GM18909 (cell line): ENCODE measurements around the gene ZNF488.

Experiments used
- ATAC-seq: cut with Tn5 transposase; IDR thresholded peaks from one replicate; pipeline ENCODE4 v1.9.1; 2021; ENCODE audit warnings: mild to moderate bottlenecking; ENCODE audit not compliant: unreplicated experiment, poor library complexity

The ZNF488 gene

DNA sequence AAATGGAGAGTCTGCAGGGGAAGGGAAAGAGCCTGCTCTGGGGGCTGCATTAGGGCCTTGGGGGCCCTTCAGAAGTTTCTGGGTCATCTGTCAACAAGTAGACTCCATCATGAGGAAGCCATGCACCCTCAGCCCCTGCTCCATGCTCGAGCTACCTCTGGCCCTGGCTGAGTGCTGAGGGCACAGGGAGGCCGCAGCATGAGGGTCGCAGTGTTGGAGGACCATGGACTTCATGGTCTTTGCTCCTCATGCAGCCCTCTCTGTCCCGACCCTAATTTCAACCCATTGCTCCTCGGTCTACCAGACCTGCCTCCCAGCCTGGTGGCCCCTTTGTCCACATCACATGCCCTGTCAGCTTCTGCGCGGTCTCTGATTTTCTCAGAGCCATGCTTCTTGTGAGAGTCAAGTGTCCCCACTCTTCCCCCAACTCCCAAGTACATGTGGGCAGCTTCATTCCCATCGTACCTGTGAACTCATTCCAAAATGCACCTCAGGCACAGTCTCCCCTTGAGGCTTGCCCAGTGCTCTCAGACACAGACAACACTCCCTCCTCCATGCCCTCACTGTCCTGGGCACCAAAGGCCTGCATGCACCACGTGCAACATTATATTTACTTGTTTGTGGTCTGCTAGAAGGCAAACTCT lies 14.7 kb downstream of the ZNF488 start:
- no peak for ATAC-seq

DNA sequence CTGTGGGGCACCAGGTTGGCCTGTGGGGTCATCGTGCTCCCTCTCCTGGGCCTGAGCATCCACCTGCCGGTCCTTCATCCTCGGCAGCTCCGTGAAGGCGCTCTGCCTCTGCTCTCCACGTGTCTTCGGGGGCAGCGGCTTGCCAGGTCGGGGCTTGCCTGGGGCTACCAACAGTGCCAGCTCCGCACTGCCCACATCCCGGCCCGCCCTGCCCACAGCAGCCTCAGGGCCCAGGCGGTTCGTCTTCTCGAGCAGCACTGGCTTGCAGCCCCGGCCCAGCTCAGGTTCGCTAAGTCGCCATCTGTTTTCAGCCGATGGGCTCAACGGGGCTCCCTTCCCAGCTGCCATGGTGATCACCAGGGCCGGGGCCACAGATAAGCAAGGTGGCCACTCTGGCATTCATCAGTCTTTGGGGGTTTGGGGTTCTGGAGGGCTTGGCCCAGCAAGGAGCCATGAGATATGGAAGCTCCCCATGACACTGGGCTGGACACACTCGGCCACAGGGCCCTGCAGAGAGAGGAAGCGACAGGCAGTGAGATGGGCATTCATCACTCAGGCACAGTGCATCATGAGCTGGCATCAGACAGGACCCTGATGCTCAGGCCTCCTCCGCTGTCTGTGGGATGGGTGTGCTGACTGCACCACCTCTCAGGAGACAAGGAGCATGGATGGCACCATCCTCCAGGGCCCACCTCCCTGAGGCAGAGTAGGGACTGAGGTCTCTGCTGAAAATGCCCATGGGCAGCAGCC lies 15.5 kb downstream of the ZNF488 start:
- ATAC-seq, result no peak

DNA sequence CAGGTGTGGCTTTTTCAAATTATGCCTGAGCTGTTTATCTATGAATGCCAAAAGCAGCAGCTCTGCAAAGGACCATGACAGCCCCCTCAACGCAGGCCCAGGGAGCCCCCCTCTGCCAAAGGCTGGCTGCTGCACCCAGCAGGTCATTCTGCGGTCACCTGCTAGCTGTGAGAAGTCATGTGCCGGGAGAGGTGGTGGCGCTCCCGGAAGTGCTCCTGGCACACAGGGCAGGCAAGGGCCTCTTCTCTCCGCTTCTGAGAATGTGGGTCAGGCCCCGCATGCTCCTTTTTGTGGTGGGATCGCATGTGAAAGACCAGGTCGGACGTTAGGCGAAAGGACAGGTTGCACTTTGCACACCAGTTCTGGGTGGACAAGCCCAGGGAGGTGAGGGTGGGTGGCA lies 16.4 kb downstream of the ZNF488 start:
- ATAC-seq, result no peak

DNA sequence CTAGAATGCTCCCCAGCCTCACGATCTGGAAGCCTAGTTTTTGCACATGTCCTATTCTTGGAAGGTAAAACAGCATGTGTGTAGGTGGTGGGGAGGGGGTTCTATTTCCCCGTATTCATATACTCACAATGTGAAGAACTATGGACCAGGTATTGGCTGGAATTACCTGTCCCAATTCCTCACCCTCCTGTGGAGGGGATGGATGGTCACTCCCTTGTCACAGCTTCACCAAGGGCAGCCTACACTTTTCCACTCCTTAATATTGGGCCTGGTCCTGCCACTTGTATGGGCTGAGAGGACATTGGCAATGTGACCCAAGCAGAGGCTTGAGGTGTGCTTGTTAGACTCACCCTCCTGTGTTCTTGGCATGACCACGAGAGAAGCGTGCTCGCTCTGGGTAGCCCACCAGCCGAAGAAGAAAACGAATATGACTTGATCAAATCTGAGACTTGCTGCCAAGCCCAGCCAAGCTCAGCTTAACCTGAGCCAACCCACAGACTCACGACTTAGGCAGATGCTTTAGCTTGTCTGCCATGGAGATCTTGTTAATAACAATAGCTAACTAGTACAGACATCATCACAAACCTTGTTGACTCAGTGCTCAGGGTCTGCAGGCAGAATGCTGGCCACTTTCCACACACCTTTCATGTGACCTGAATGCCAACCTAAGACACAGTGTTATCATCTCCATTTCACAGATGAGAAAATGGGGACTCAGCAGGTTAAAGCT lies 17.2 kb downstream of the ZNF488 start:
- no peak for ATAC-seq

GRCh38 chr10:47366181-47366631 lies 17.9 kb downstream of the ZNF488 start:
- ATAC-seq, result no peak

DNA sequence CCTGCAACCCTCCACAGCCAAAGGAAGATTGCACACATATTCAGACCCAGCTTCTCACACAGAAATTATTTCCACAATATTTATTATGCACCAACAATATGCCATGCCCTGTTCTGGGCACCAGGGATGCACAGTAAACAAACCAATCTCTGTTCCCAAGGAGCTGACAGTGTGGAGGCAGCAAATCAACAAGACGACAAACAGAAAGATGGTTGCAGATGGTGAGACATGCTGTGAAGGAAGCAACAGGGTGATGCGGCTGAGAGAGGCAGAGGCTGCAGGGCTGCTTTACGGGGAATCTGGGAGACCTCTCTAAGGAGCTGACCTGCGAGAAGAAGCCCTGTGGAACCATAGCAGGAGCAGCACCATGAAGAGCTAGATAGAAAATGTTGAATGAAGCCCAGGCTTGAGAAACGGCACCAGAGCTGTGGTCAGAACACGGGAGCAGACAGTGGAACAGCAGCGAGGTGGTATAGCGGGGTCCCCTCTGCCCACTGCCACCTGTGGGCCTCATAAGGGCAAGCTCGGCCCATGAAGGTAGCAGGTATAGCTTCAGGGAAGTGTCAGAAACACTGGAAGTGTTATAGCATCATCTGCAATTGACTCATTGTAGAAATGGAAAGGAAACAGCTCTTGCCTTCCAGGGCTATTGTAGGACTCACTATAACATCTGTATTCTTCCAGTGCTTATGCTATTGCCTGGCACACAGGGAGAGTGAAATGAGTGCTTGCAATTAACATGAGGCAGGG lies 18.5 kb downstream of the ZNF488 start:
- no peak for ATAC-seq

GRCh38 chr10:47364911-47365310 lies 19.2 kb downstream of the ZNF488 start:
- ATAC-seq, result no peak

- ATAC-seq, result no peak
Observed at GRCh38 chr10:47364366-47364765, 19.7 kb downstream of the ZNF488 start.

- ATAC-seq, result no peak
Observed at GRCh38 chr10:47363781-47364180, 20.3 kb downstream of the ZNF488 start.

DNA sequence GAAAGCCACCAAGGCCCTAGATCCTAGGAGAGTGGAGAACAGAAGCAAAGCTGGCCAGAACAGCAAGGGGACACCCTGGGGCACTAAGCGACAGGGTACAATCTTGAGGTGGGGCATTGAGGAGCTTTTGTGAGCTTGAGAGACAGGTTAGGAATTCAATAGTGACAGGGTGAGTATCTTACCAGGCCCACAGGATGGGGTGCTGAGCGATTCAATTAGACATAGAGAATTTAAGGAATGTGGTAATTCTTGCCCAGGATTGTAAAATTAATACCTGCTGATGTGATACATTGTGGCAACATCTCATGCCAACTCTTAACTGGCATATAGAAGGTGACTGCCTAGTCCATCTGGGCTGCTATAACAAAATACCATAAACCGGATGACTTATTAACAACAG lies 21.9 kb downstream of the ZNF488 start:
- no peak for ATAC-seq

DNA sequence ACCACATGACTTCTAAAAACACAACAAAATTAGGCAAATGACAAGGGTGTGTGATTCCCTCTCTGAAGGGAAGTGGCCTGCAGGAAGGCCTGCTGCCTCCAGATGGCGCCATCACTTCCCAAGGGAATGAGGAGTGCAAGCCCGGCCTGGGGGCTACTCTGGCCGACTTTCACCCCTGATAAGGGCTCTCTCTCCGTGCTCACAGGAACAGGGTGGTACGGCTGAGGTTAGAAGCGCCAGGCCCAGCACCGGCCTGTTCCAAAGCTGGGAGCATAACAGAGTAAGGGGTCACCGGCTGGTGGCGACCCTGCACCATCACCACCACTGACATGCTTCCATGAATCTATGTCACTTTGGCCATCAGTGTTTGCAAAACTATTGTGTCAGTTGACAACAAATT lies 22.8 kb downstream of the ZNF488 start:
- ATAC-seq, result no peak

DNA sequence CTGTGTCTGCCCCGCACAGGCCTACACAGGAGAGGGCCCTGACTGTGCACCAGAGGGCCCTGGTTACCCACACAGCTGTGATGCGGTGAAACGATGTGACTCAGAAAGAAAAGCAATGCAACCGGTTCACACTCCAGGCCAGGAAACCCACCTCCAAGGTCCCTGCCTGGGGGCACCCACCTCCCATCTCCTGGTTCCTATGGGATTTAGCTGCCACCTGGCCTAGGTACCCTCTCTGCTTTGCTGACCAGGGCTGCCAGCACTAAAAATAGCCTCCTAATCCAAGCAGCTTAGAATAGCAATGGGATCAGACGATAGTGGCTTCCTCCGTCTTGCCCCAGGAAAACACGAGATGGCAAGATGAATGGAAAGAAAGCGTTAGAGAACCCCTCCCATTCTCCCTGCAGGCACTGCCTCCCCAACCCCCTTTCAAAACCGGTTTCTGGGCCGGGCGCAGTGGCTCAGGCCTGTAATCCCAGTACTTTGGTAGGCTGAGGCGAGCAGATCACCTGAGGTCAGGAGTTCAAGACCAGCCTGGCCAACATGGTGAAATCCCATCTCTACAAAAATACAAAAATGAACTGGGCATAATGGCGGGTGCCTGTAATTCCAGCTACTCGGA lies 23.6 kb downstream of the ZNF488 start:
- ATAC-seq, result no peak

DNA sequence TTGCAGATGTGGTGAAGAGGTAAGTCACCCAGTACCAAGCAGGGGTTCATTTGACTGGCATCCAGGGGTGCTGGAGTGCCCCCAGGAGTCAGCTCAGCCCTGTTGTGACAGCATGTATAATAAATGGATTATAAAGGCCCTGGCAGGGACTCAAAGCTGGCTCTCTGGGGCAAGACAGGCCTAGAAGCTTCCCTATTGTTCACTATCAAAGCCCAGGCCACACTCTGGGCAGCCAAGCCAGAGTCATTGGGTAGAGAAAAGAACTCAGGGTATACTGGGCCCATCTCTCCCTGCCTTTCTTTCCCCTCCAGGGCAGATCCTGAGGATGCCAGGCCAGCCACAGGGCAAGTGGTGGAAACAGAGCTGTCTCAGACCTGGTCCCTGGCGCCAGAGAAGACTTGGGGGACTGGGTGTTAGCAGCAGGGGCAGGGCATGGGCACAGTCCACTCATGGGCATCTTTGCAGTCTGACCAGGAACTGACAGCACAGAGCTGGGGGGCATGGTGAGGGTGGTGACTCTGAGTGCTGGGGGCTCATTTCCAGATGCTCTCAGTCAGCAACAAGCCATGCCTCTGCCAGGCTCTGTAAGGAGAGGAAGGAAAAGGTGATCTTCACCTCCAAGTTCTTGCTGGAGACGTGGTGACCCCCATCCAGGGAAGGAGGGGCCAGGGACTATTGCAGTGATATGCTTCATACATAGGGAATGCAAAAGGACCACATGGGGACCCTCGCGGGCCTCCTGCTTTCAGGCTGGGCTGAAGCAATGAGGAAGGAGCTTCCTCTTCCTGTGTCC lies 24.3 kb downstream of the ZNF488 start:
- no peak for ATAC-seq

DNA sequence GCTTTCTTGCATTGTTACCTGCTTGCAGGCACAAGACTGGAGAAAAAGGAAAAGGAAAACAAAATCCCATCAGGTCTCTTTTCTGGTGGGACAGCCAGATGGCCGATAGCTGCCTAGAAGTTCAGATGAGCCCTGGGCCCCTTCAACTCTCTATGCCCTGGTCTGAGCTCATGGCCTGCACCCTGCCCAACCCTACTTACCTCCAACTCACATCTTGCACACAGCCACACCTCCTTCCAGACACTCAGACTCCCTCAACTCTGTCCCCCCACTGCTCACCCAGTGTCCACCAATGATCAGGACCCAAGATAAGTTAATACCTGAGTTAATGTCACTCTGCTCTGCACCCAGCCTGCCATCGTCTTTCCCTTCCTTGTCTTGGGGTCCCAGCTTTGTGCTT lies 25.0 kb downstream of the ZNF488 start:
- no peak for ATAC-seq

- no peak for ATAC-seq
Observed at GRCh38 chr10:47358457-47358856, 25.6 kb downstream of the ZNF488 start.

DNA sequence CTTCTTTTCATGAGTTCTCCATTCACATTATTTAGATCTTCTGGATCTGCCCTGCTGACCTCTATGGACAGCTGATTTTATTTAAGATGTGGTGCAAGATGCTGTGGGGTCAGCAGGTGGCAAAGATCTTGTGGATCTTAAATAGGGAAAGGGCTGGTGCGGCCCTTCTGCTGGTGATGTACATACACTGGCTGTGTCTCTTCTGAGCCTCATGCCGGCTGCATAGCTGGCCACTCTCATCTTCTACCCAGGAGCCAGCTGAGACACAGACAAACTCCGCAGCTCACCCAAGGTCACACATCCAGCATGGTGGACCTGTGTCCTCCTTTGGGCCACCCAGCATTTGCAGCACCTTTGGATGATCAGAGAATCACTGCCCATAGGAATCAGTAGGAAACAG lies 26.2 kb downstream of the ZNF488 start:
- ATAC-seq, result no peak

DNA sequence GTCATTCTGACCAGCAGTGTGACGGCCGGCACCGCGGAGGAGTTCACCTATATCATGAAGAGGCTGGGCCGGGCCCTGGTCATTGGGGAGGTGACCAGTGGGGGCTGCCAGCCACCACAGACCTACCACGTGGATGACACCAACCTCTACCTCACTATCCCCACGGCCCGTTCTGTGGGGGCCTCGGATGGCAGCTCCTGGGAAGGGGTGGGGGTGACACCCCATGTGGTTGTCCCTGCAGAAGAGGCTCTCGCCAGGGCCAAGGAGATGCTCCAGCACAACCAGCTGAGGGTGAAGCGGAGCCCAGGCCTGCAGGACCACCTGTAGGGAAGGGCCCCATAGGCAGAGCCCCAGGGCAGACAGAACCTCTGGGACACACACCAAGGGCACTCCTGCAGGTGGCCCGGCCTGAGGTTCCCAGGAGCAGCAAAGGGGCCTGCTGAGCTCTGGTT lies 26.9 kb downstream of the ZNF488 start:
- ATAC-seq, result no peak

DNA sequence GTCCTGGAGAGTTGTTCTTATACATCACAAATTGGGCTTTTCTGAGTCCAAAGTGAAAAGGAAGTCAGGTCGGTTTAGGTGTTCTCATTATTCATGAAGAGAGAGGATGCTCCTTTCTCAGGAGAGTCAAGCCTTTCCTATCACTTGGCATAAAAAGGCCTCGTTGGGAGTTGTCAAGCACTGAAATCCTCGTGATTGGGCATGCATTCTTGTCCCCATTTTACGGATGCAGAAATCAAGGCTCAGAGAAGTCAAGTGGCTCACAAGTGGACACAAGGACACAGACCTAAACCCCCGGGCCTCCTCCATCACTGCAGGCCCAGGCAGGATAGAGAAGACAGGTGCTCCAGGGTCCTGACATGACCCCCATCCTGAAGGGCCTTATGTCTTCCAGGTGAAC lies 27.4 kb downstream of the ZNF488 start:
- ATAC-seq, result no peak

GRCh38 chr10:47354900-47355299 lies 29.2 kb downstream of the ZNF488 start:
- no peak for ATAC-seq
